ENCODE data around the gene FOXO3. TPM values are rescaled to one million over a fixed set of nuclear protein-coding genes. Genes with fewer than 3 reads are reported as not detected.
"Not testable (repeated sequence)": the region's sequence is repeated elsewhere in the genome, so short reads cannot be mapped to it uniquely, and the experiment has no call there.

The FOXO3 gene
- total RNA-seq, 4 donors from 2014 or later, result 146 to 200 (median 166) TPM

DNA sequence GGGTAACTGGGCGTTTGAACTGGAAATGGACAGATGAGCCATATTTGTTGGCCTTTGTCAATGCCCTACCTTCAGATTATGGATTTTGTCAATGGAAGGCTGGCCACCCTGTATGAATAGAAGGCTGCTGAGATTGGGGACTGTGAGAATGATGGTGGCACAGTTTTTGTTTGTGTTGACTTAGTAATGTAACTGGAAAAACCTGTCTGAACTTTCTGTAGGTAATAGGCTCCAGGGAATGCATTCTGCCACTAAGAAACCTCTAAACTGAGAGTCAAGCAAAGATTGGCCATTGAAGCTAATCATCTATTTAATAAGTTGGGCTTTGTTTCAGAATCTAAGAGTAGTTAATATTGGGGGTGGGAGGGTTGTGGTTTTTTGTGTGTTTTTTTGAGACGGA is 97.5 kb downstream of the FOXO3 start:
- H3K27ac ChIP-seq, result peak overlapping the region in 2 of 4 donors; percentile 90 to 93
- H3K9me3 ChIP-seq, result no peaks in the 10 kb centered on the region
- peaks cover 4 to 96% (median 54%) of the 10 kb centered on the region in 4 donors for H3K4me1 ChIP-seq
- TF ChIP-seq, protein P1, sequence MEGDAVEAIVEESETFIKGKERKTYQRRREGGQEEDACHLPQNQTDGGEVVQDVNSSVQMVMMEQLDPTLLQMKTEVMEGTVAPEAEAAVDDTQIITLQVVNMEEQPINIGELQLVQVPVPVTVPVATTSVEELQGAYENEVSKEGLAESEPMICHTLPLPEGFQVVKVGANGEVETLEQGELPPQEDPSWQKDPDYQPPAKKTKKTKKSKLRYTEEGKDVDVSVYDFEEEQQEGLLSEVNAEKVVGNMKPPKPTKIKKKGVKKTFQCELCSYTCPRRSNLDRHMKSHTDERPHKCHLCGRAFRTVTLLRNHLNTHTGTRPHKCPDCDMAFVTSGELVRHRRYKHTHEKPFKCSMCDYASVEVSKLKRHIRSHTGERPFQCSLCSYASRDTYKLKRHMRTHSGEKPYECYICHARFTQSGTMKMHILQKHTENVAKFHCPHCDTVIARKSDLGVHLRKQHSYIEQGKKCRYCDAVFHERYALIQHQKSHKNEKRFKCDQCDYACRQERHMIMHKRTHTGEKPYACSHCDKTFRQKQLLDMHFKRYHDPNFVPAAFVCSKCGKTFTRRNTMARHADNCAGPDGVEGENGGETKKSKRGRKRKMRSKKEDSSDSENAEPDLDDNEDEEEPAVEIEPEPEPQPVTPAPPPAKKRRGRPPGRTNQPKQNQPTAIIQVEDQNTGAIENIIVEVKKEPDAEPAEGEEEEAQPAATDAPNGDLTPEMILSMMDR (IDR thresholded peaks at IDR 0.05), result no peak
- TF ChIP-seq POLR2A (IDR thresholded peaks at IDR 0.05) (no peak), EP300 (IDR thresholded peaks at IDR 0.05) (no peak)
- H3K27me3 ChIP-seq, result no peaks in the 10 kb centered on the region
- 89% methylated on average over 2 of the region's 2 CpGs for WGBS, 2 donors
- peak overlapping the region in 1 of 4 donors; percentile 48 for H3K4me3 ChIP-seq
- peaks cover 0 to 4% (median 0%) of the 10 kb centered on the region in 3 donors for H3K36me3 ChIP-seq
- DNase-seq (ENCODE audit: low spot score in 2 of 2), result no peak

DNA sequence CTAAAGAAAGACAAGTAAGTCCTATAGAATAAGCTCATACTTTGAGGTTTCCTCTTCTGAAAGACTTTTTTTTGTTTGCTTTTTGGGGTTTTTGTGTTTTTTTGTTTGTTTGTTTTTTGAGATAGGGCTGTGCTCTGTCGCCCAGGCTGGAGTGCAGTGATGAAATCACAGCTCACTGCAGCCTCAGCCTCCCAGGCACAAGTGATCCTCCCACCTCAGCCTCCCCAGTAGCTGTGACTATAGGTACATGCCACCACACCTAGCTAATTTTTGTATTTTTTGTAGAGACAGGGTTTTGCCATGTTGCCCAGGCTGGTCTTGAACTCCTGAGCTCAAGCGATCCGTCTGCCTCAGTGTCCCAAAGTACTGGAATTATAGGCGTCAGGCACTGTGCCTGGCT is 98.1 kb downstream of the FOXO3 start:
- peaks cover 4 to 90% (median 47%) of the 10 kb centered on the region in 4 donors for H3K4me1 ChIP-seq
- H3K27ac ChIP-seq, result peak overlapping the region in 2 of 4 donors; percentile 90 to 93
- WGBS, 2 donors, result 95 to 96% methylated on average over 4 of the region's 4 CpGs
- peak overlapping the region in 1 of 4 donors; percentile 48 for H3K4me3 ChIP-seq
- H3K27me3 ChIP-seq; H3K36me3 ChIP-seq; DNase-seq (ENCODE audit: low spot score in 2 of 2); H3K9me3 ChIP-seq: not testable (repeated sequence)

DNA sequence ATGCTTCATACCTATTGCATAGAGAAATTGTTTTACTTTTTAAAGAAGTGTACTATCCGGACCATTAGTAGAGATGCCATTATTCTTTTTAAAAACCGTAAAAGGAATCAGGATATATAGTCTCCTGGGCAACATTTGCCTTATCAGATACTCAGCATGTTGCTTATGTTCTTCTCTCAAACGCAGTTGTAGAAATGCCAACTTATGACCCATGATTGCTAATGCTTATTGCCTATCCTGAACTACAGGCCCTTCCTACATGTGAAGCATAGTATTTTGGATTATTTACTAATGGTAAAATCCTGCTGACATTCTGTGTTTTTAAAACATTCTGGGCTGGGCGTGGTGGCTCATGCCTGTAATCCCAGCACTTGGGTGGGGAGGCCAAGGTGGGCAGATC is 99.5 kb downstream of the FOXO3 start:
- Histone ChIP-seq H3K9me3 (no peaks in the 10 kb centered on the region), H3K27me3 (no peaks in the 10 kb centered on the region), H3K27ac (no peak overlapping the region), H3K36me3 (peaks cover 0 to 22% (median 5%) of the 10 kb centered on the region in 3 donors), H3K4me3 (no peak overlapping the region), H3K4me1 (peaks cover 0 to 80% (median 34%) of the 10 kb centered on the region in 4 donors)
- 77 to 80% methylated on average over 4 of the region's 4 CpGs for WGBS, 2 donors
- no peak for TF ChIP-seq EP300 (IDR thresholded peaks at IDR 0.05)
- TF ChIP-seq POLR2A (IDR thresholded peaks at IDR 0.05), result no peak
- TF ChIP-seq, protein P1 (IDR thresholded peaks at IDR 0.05), result no peak
- DNase-seq (ENCODE audit: low spot score in 2 of 2), result no peak

DNA sequence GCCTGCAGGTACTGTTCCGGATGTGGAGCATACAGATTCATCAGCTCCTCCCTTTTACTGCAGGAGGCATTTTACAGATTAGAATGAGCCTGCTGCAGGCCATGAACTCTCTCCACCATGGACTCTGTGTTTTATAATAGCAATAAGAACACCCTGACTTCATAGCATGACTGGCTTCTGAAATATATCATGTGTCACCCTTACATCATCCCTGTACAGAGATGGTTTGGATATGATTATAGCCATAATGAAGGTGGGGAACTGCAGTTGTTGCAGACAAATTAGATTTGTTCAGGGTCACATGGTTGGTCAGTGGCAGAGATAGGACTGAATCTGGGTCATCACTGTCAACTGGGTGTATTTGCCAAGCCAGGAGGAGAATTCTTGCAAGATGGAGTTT is 100.7 kb downstream of the FOXO3 start:
- Histone ChIP-seq H3K36me3 (peaks cover 0 to 33% (median 5%) of the 10 kb centered on the region in 3 donors), H3K4me1 (peaks cover 0 to 78% (median 23%) of the 10 kb centered on the region in 4 donors), H3K27me3 (no peaks in the 10 kb centered on the region), H3K9me3 (no peaks in the 10 kb centered on the region), H3K4me3 (no peak overlapping the region), H3K27ac (no peak overlapping the region)
- DNase-seq (ENCODE audit: low spot score in 2 of 2), result no peak
- WGBS, 2 donors, result 85 to 93% methylated on average over 1 of the region's 1 CpG
- TF ChIP-seq, protein P1 (IDR thresholded peaks at IDR 0.05), result no peak
- no peak for TF ChIP-seq EP300 (IDR thresholded peaks at IDR 0.05)

DNA sequence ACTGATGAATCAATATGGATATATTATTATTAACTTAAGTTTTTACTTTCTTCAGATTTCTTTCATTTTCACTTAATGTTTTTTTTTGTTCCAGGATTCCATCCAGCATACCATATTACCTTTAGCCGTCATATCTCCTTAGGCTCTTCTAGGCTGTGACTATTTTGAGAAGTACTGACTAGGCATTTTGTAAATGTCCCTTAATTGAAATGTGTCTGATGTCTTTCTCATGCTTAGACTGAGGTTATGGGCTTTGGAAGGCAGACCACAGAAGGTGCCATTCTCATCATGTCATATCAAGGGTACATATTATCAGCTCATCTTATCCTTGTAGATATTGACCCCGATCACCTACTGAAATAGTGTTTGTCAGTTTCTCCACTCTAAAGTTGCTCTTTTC is 101.3 kb downstream of the FOXO3 start:
- TF ChIP-seq, protein P1 (IDR thresholded peaks at IDR 0.05), result no peak
- TF ChIP-seq POLR2A (IDR thresholded peaks at IDR 0.05) (no peak), EP300 (IDR thresholded peaks at IDR 0.05) (no peak)
- no peak overlapping the region for H3K27ac ChIP-seq
- H3K36me3 ChIP-seq, result peaks cover 0 to 38% (median 5%) of the 10 kb centered on the region in 3 donors
- no peak for DNase-seq (ENCODE audit: low spot score in 2 of 2)
- 82 to 88% methylated on average over 2 of the region's 2 CpGs for WGBS, 2 donors
- no peaks in the 10 kb centered on the region for H3K27me3 ChIP-seq
- H3K4me1 ChIP-seq, result peaks cover 0 to 78% (median 22%) of the 10 kb centered on the region in 4 donors
- no peak overlapping the region for H3K4me3 ChIP-seq
- H3K9me3 ChIP-seq, result no peaks in the 10 kb centered on the region

DNA sequence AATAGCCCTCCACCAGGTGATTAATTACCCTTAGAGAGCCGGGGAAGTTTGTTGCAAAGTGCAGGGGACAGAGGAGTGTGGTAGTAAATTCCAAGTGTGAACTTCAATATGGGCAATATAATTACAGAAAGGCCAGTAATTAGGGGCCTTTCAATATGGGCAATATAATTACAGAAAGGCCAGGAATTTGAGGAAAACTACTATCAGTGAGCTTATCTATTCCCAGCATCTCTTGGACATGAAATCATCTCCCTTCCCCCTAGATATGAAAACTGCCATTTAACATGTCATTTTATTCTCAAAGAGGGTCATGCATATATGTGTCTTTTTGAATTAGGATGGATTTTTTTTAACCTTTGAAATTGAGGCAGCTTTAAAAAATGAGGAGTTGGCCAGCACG is 102.0 kb downstream of the FOXO3 start:
- Histone ChIP-seq H3K27me3 (no peaks in the 10 kb centered on the region), H3K4me1 (peaks cover 0 to 80% (median 22%) of the 10 kb centered on the region in 4 donors), H3K27ac (no peak overlapping the region), H3K4me3 (no peak overlapping the region), H3K9me3 (no peaks in the 10 kb centered on the region), H3K36me3 (peaks cover 0 to 38% (median 5%) of the 10 kb centered on the region in 3 donors)
- WGBS, 2 donors, result 81 to 86% methylated on average over 2 of the region's 2 CpGs
- no peak for DNase-seq (ENCODE audit: low spot score in 2 of 2)
- TF ChIP-seq POLR2A (IDR thresholded peaks at IDR 0.05) (no peak), EP300 (IDR thresholded peaks at IDR 0.05) (no peak)
- TF ChIP-seq, protein P1 (IDR thresholded peaks at IDR 0.05), result no peak

DNA sequence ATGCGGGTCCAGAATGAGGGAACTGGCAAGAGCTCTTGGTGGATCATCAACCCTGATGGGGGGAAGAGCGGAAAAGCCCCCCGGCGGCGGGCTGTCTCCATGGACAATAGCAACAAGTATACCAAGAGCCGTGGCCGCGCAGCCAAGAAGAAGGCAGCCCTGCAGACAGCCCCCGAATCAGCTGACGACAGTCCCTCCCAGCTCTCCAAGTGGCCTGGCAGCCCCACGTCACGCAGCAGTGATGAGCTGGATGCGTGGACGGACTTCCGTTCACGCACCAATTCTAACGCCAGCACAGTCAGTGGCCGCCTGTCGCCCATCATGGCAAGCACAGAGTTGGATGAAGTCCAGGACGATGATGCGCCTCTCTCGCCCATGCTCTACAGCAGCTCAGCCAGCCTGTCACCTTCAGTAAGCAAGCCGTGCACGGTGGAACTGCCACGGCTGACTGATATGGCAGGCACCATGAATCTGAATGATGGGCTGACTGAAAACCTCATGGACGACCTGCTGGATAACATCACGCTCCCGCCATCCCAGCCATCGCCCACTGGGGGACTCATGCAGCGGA is 102.9 kb downstream of the FOXO3 start:
- H3K9me3 ChIP-seq; DNase-seq (ENCODE audit: low spot score in 2 of 2); H3K27ac ChIP-seq; H3K27me3 ChIP-seq; H3K4me3 ChIP-seq: not testable (repeated sequence)
- 93 to 98% methylated on average over 18 to 27 of the region's 30 CpGs for WGBS, 2 donors
- peaks cover 0 to 80% (median 23%) of the 10 kb centered on the region in 4 donors for H3K4me1 ChIP-seq
- peaks cover 0 to 44% (median 5%) of the 10 kb centered on the region in 3 donors for H3K36me3 ChIP-seq
